GM18870 (cell line): ENCODE data around the gene IDH3G.

ENCODE experiments used
- ATAC-seq: cut with Tn5 transposase; IDR thresholded peaks from one replicate; pipeline ENCODE4 v1.9.1; 2021; ENCODE audit warnings: moderate library complexity; ENCODE audit not compliant: unreplicated experiment

Gene IDH3G

GRCh38 chrX:153791104-153791852 is 2.9 kb downstream of the IDH3G start:
- no peak for ATAC-seq

DNA sequence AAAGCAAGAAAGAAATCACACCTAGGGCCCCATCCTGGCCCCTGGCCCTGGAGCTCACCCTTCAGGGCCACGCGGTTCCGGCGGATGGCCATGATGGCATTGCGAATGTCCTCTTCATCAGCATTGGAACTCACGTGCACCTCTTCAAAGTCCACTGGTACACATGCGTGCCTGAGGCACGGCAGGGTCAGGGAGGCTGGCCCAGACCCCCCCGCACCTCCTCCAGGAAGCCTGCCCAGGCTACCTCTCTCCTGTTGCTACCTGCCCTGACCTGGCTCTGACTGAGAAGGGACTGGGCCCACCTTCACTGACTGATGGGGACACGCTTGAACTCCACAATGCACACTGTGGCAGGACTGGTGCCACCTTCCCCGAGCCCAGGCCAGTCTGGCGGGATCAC is 4.5 kb downstream of the IDH3G start:
- no peak for ATAC-seq

- ATAC-seq, result no peak
Observed at GRCh38 chrX:153786669-153787068, 7.5 kb downstream of the IDH3G start.

DNA sequence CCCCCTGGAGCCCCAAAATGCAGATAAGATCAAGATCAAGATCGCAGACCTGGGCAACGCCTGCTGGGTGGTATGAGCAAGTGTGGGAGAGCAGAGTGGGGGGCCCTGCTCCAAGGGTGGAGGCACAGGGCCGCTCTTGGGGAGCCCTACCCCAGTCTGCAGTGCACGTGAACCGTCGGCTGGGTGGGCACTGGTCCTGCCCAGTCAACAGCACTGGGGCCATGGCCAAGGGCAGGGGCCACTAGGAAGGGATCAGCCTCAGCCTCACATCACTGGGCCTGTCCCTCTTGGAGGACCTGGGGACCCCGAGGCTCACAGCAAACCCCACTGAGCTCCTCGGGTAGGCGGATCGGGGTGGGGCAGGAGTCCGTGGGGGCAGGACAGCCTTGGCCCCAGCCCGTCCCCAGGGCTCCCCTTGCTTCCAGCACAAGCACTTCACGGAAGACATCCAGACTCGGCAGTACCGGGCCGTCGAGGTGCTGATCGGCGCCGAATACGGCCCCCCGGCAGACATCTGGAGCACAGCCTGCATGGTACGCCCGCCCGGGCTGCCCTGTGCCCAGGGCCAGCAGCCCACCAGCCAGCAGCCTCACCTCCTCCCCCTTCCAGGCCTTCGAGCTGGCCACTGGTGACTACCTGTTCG is 9.7 kb downstream of the IDH3G start:
- ATAC-seq, result no peak

DNA sequence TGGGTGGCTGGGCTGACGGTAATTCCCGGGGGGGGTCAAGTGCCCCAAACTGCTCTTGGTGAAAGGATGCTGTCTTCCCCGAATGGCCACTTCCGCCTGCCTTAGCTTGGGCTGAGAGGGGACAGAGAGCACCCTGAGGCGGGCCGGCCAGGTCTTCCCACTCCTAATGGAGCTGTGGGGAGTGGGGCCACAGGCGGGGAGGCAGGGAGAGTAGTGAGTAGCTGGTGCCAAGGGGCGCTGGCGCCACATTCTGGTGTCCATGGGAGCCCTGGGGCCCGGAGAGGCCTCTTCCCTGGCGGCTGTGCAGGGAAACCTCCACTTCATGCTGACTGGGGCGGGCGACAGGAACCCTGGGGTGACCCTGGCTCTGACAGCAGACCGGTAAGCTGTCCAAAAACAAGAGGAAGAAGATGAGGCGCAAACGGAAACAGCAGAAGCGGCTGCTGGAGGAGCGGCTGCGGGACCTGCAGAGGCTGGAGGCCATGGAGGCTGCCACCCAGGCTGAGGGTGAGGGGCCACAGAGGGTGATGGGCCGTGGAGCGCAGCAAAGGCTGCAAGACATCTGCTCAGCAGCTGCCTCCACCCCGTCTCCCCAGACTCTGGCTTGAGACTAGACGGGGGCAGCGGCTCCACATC is 10.7 kb downstream of the IDH3G start:
- ATAC-seq, result no peak

DNA sequence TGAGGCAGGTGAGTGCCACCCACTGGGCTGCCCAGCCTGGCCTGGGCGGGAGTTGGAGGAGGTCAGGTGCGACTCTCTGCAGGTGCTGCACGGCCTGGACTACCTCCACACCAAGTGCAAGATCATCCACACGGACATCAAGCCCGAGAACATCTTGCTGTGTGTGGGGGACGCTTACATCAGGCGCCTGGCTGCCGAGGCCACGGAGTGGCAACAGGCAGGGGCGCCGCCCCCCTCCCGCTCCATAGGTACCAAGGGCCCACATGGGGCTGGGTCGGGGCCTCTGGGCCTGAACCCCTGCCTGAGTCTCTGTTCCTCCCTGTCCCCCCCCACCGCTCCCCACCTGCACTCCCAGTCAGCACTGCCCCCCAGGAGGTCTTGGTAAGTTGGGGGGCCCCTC is 11.3 kb downstream of the IDH3G start:
- ATAC-seq, result no peak

DNA sequence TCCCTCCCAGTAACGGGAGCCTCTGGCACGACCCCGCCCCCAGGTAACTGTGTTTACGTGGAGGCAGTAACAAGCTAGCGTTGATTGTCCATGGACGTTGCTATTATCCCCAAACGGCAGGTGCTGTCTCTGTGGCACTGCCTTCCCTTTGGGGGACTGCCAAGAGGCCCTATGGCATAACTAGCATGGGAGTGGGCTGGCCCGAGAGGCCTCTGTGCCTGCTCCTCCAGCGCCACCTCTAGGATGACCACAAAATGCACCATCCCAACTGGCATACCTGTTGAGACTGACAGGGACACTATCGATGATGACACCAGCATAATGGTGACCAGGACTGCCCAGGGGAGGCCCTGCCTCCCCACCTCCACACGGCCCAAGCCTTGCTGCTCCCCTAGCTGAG is 11.9 kb downstream of the IDH3G start:
- no peak for ATAC-seq

- ATAC-seq, result no peak
Observed at GRCh38 chrX:153781428-153782047, 12.6 kb downstream of the IDH3G start.

DNA sequence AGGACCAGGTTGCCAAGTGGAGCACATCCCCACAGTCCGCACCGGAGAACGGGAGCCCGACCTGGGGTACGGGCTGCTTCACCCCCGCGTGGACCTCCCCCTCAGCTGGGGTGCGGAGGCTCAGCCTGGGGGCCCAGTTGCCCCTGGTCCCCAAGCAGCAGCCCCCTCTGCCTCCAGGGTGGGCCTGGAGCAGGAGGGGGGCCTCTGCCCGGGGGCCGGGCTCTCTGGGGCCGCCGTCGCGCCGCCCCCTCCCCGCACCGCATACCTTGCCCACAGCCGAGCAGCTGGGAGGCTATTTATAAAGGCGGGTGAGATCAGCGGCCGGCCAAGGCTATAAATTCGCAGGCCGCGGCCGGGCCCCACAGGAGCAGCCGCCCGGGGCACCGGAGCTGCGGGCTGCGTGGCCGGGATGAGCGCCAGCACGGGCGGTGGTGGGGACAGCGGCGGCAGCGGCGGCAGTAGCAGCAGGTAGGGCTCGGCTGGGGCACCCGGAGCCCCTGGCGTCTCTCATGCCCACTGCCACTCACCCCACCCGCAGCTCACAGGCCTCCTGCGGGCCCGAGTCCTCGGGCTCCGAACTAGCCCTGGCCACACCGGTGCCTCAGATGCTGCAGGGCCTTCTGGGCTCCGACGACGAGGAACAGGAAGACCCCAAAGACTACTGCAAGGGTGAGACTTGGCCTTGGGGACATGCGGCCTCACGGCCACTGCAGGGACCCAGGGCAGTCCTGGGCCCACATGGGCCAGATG is 13.3 kb downstream of the IDH3G start, which contains the start of gene SRPK3:
TSS of gene SRPK3 (plus strand) at position 364 of the 750 bp plus-strand sequence. CDS start at position 410, 46 bp downstream.
- ATAC-seq, result no peak

DNA sequence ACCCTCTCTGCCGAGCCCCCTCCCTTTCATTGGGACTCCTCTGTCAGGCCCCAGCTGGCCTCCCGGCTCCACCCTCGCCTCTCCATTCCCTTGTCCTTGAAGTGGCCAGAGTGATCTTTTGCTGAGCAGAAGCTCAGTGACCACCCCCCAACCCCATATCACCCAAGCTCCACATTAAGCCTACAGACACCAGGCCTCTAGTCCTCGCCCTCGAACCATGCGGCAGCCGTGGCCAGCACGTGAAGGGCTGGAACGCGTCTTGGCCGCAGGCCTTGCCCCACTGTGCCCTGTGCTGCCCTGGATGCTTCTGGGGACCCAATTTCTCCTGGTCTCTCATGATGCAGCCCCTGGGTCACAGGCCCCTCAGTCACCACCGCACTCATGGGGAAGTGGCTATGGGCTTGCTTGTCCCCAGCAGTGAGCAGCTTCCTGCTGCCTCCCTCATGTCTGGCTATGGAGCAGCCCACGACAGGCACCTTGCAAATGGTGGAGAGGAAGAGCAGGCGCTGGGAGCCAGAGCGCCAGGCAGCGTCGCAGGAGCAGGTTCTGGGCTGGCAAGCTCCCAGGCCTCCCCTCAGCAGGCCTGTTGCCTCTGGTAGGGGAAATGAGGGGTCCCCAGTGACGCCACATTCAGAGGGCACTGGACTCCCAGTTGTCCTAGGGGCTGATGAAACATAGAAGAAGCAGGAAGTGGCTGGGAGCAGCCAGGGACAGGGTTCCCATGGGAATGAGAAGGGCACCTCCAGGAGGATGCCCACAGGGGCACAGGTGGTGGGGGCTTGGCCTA is 14.1 kb downstream of the IDH3G start:
- ATAC-seq, result no peak

- no peak for ATAC-seq
Observed at GRCh38 chrX:153778684-153779101, 15.5 kb downstream of the IDH3G start.

DNA sequence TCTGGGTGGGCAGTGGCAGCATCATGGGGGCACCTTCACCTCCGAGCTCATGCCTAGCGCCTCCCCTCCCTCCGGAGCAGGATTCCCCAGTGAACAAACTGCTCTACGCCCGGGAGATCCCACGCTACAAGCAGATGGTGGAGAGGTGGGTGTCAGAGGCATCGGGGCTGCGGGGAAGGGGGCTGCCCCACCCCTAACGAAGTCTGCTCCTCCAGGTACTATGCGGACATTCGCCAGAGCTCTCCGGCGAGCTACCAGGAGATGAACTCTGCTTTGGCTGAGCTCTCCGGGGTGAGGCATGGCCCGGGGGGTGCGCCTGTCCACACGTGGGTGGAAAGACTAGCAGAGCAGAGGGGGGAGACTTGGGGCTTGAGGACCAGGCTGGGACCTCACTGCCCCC is 16.0 kb downstream of the IDH3G start:
- ATAC-seq, result no peak

DNA sequence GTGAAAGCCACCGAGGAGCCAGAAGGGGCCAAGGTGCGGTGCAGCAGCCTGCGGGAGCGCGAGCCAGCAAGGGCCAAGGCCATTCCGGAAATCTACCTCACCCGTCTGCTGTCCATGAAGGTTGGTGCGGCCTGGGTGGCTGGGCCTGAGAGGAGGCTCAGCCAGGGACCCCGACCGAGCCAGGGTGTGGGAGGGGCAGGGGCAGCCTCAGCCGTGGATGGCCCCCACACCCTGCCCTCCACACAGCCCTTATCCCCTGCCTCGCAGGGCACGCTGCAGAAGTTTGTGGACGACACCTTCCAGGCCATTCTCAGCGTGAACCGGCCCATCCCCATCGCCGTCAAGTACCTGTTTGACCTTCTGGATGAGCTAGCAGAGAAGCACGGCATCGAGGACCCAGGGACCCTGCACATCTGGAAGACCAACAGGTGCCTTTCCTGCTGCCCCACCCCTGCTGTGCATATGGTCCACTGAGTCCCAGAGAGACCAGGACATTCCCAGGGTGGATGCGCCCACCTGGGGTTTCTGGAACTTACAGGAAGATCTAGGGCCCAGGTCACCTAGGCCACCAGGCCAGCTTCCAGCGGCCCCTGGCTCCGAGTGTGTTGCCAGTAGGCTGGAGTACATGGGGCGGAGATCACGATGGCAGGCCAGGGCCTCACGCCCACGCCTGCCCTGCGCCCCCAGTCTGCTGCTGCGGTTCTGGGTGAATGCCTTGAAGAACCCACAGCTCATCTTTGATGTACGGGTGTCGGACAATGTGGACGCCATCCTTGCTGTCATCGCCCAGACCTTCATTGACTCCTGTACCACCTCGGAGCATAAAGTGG is 16.7 kb downstream of the IDH3G start:
- ATAC-seq, result no peak

GRCh38 chrX:153776611-153777045 is 17.5 kb downstream of the IDH3G start:
- no peak for ATAC-seq

GRCh38 chrX:153776120-153776599 is 18.0 kb downstream of the IDH3G start:
- ATAC-seq, result no peak

- ATAC-seq, result no peak
Observed at GRCh38 chrX:153775293-153776119, 18.7 kb downstream of the IDH3G start.

DNA sequence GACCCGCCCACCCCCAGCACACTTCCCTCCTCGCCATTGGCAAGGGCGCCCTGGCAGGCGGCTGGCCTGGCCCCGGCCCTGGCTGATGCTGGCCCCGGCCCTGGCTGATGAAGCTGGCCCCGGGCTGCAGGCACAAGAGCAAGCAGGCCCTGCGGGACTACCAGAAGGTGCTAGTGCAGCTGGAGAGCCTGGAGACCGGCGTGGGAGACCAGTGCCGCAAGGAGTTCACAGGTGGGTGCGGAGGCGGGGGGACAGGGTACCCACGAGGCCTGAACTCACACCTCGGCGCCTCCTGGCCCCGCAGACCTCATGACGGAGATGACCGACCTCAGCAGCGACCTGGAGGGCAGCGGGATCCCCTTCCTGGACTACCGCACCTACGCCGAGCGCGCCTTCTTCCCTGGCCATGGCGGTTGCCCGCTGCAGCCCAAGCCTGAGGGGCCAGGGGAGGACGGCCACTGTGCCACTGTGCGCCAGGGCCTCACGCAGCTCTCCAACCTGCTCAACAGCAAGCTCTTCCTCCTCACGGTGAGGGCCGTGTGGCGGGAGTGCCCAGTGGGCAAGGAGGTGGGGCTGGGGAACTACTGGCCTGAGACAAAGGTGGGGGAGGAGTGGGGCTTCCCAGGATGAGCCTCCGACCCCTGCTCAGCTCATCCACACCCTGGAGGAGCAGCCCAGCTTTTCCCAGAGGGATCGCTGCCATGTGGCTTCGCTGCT is 19.4 kb downstream of the IDH3G start:
- no peak for ATAC-seq
